ENCODE results near the gene LRRC4C. TPM values are rescaled to one million over a fixed set of nuclear protein-coding genes. Genes with fewer than 3 reads are reported as not detected.

The LRRC4C gene
- total RNA-seq, 1 donor from 2014 or later: 0.23 TPM

GRCh38 chr11:40403321-40403720 lies 1056.1 kb downstream of the LRRC4C start:
- ATAC-seq (no peak), DNase-seq (ENCODE audit: low spot score) (no peak)

GRCh38 chr11:40401132-40401853 lies 1058.2 kb downstream of the LRRC4C start:
- ATAC-seq: peak; percentile 88
- DNase-seq (ENCODE audit: low spot score): no peak

DNA sequence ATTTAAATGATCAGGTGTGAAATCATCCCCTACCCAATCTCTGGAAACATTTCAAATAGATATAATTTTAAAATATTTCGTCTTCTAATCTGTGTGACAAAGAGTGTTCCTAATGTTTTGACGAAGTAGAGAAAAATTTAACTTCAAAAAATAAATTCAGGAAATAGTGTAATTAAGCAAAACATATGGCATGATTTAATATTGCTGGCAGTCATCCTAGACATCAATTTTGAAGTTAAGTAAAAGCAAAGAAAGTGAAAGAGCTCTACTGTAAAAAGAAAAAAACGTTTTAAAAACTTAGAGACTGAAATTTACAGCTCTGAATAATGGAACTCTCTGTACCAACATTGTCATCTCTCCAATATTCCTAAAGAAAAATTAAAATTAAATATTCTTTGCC lies 1062.3 kb downstream of the LRRC4C start:
- ATAC-seq (no peak), DNase-seq (ENCODE audit: low spot score) (no peak)

GRCh38 chr11:40393511-40393910 lies 1065.9 kb downstream of the LRRC4C start:
- ATAC-seq: no peak

GRCh38 chr11:40391679-40392078 lies 1067.8 kb downstream of the LRRC4C start:
- no peak for DNase-seq (ENCODE audit: low spot score)
- no peak for ATAC-seq

More at GRCh38 chr11:40393511-40393910, 1065.9 kb downstream of the LRRC4C start:
- DNase-seq (ENCODE audit: low spot score): no peak

DNA sequence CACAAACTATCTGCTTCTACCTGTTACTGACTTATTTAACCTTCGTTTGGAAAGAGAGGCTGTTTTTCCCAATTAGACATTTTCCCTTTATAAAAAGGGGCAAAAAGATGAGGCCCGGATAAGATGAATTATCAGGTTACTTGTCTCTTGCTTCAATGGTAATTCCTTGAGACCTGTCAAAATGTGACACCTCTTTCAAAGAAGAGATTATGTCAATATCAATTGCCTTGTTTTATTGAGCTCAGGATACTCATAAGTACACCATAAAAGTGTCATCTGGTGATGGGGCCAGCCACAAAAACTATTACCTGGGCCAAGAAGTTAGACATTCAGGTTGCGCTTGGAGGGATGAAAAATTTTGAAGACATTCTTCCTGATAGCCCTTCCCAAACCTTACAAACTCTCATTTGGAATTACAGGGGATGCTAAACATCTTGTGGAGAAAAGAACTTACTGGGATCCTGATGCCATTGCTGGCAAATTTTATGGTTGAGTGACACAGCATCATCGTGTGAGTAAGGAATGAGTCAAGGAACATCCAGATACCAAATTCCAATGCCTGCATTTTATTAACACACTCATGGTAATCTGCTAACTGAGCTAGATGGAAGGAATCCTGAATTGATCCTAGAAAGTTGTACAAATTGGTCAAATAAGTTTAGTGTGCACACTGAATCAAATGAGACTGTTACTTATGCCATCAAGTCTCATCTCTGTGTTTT lies 1071.2 kb downstream of the LRRC4C start:
- DNase-seq (ENCODE audit: low spot score) (no peak), ATAC-seq (no peak)

DNA sequence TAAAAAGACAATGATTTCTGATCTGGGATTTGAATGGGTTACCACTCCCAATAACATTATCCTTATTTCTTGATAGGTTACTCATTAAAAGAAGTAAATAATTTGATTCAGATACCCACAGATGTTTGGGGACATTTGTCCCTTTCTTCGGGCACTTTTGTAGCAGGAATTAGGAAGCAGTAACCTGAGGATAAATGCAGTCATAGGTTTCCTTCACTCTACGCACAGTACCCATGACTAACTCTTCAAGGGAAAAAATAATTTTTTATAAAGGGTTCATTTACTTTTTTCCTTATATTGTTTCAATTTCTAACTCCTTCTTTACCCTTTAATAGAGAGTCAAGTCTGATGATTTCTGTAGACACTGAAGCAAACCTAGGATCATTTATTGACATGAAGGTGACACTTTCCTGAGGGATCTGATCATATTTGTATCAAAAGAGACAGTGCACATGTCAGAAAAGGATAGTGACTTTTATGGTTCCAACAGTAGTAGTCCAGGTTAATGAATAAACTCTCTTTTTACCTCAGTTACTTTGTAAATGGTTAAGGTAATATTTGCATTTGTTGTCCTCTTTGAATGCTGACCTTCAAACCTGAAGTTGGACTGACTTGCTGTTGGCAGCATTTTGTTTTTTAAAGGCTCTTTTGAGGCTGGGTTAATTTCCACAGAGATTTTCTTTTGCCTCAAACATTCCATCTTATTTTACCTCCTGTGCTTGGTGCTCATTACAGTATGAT lies 1072.0 kb downstream of the LRRC4C start:
- DNase-seq (ENCODE audit: low spot score) (peak; percentile 48), ATAC-seq (peak; percentile 94)

GRCh38 chr11:40384991-40385390 lies 1074.5 kb downstream of the LRRC4C start:
- ATAC-seq (no peak), DNase-seq (ENCODE audit: low spot score) (no peak)

GRCh38 chr11:40381481-40381880 lies 1078.0 kb downstream of the LRRC4C start:
- DNase-seq (ENCODE audit: low spot score) (no peak), ATAC-seq (peak; percentile 92)

DNA sequence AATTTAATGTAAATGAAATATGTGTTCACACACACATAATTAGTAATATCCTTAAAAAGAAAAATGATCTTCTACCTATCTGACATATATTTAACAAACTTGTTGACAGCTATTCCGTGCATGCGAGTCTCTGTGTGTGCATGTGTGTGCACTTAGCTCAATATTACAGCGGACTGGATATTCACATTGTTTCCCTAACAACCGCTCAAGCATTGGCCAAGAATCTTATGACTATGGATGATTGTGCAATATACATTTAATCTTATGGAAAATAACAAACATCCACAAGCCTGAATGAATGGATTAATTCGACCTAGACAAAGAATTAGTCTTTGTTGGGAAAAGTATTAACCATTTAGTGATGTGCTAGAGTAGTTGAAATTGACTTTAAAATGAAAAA lies 1078.6 kb downstream of the LRRC4C start:
- DNase-seq (ENCODE audit: low spot score) (no peak), ATAC-seq (peak; percentile 23)

DNA sequence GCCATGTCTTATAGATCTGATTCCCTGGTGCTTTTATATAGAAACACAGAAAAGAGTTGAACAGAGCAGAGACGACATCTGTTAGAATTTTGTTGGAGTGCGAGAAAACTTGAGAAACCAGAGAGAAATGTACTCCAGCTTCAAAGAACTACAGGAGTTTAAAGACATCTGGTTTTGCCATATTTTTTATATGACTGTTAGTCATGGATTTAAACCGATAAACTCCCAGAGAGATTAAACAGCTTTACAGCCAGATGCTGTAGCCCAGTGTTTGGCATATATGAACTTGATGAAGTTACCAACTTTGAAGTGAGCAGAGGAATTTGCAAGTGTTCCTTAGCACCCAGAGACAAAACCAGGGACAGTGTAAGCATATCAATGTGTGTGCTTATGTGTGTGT lies 1083.1 kb downstream of the LRRC4C start:
- DNase-seq (ENCODE audit: low spot score): no peak
- ATAC-seq: no peak

DNA sequence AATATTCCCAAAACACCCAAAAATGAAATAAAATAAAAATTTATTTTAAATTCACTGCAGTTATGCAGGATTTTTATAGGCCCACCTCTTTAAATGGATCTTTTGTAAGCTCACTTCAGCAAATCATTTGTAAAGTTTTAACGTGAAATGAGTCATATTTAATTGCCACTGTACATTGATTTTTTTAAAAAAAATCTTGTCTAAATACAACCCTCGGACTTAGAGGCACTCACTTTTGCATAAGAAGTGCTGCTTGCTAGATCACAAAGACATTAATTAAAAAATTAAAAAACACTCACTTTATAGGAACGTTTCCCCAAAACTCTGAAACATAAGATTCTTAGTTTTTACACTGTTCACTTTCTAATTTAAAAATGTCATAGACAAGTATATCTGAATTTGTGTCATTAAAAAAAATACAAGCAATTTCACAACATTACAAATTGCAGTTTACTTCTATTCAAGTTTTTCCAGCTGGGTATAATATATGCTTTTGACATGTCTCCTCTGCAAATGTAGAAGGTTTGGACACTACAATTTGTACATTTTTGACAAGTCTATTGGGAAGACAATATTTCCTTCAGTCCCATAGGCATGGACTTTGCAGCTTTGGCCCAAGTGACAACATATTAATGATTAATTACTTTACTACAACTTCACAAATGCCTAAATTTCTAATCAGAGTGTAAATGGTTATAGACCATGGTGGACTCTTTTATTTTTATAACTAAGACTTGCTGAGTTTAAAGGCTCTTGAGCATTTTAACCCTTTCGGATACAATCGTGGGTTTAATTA lies 1088.4 kb downstream of the LRRC4C start:
- ATAC-seq (peak; percentile 90), DNase-seq (ENCODE audit: low spot score) (no peak)

DNA sequence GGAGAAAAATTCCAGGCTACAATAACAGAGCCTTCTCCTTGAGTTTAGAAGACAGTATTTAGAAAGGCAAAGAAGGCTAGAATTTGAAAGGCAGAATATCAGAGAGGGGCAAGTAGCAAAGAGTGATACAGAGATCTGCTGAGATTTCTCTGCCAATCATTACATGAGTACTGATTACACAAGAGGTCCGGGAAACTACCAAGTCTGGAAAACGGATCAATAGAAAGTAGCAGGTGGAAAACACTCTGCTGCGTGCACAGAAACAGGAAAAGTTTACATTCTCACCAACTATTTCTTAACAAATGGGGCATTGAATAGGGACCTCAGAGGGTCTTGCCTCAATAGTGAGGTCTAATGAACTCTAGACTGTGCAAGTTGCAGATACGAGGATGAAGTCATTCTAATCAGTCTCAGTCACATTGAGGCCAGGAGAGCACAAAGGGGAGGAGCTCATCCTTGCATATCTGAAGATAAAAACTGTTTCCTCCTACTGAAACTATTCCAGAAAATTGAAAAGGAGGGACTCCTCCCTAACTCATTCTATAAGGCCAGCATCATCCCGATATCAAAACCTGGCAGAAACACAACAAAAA lies 1099.2 kb downstream of the LRRC4C start:
- no peak for DNase-seq (ENCODE audit: low spot score)
- ATAC-seq: peak; percentile 96

GRCh38 chr11:40354121-40354520 lies 1105.3 kb downstream of the LRRC4C start:
- DNase-seq (ENCODE audit: low spot score) (no peak), ATAC-seq (no peak)

GRCh38 chr11:40340911-40341310 lies 1118.5 kb downstream of the LRRC4C start:
- DNase-seq (ENCODE audit: low spot score) (no peak), ATAC-seq (no peak)

DNA sequence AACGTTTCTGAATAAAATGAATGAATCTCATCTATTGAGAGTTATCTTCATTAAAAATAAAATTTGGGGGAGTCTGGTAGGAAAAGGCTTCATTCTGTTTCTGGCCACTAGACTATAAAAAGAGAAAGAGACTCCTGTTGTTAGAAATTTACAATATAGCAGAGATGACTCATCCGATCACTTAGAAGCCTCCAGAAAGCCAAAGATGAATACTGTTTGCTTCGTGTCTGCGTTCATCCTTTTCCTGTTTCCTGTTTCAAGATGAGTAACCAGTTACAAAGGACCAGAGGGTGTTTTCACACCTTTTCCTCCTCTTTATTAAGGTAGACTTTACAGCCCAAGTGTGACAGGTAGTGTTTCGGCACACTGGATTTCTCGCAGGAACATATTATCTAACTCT lies 1120.7 kb downstream of the LRRC4C start:
- no peak for DNase-seq (ENCODE audit: low spot score)
- no peak for ATAC-seq

DNA sequence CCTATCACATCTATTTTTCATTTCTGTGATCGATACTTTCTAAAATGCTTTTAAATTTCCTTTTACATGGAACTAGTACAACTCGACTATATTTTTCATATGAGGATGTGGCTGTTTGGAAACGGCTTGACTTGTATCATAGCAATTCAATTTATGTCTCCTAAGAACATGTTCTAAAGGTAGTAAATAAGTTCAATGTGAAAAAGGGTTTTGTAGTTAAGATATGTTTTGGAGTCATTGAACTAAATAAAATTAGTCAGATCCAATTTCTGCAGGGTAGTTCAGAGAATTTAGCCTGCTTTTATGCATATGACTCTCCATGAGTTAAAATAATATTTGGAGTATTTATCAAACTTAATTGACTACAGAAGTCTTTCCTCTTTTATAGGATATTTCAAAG lies 1121.4 kb downstream of the LRRC4C start:
- DNase-seq (ENCODE audit: low spot score) (no peak), ATAC-seq (no peak)

GRCh38 chr11:40337118-40337517 lies 1122.3 kb downstream of the LRRC4C start:
- DNase-seq (ENCODE audit: low spot score) (no peak), ATAC-seq (no peak)

GRCh38 chr11:40328890-40329614 lies 1130.4 kb downstream of the LRRC4C start:
- DNase-seq (ENCODE audit: low spot score) (peak; percentile 55), ATAC-seq (peak; percentile 82)

GRCh38 chr11:40323241-40323640 lies 1136.2 kb downstream of the LRRC4C start:
- ATAC-seq: no peak
- DNase-seq (ENCODE audit: low spot score): no peak

Data from left lobe of liver (tissue), 2 donors.